HG02623 (cell line): Measurements from ENCODE around the gene RPN2.

Experiments used
- ATAC-seq: cut with Tn5 transposase; IDR thresholded peaks from one replicate; pipeline ENCODE4 v1.9.1; 2021; ENCODE audit warnings: moderate library complexity; ENCODE audit not compliant: unreplicated experiment

Gene RPN2

GRCh38 chr20:37290158-37290810 is 111.2 kb downstream of the RPN2 start:
- ATAC-seq = no peak
